Lower leg skin (tissue), 4 donors: ENCODE data around the gene EEF1AKMT3. TPM values are rescaled to one million over a fixed set of nuclear protein-coding genes. Genes with fewer than 3 reads are reported as not detected.

Experiments
- DNase-seq, 2 donors: peaks; one replicate each; pipeline ENCODE4 v3.0.0-alpha.2; 2019; ENCODE audit warnings: low spot score in 2 of 2
- H3K4me3 ChIP-seq: fragments of 200-600 bp; sonication (generic); 2 replicates; pipeline ENCODE4 v1.5.1; 2017; ENCODE audit warnings: mild to moderate bottlenecking, low read depth; ENCODE audit not compliant: poor library complexity, severe bottlenecking
- POLR2A ChIP-seq, 2 donors: fragments of 450-650 bp; IDR thresholded peaks; one replicate each; pipeline ENCODE4 v1.6.1; 2016 to 2017; ENCODE audit warnings: antibody characterized with exemption in 2 of 2, mild to moderate bottlenecking in 1 of 2, moderate library complexity in 1 of 2
- WGBS, 2 donors: methylation state at CpG; one replicate each; pipeline ENCODE4 v1.1.5; 2018; 5-methylcytosine and 5-hydroxymethylcytosine counted together
- intact Hi-C: fragments of 100-400 bp; cut with DNase I; formaldehyde crosslinking; loops from one replicate; pipeline ENCODE4 v1.15.0; 2023; ENCODE audit warnings: low total_unique reads
- microRNA counts, 2 donors: library from miRNA; unstranded; fragments of <30 nt; microRNA quantifications; one replicate each; lab custom pipeline; 2016
- microRNA-seq, 2 donors: library from miRNA; unstranded; fragments of <30 nt; microRNA quantifications; one replicate each; pipeline ENCODE4, GENCODE V29; 2016; ENCODE audit warnings: borderline replicate concordance in 2 of 2, borderline number of aligned reads in 1 of 2
- total RNA-seq, 4 donors: library from RNA; depleted of rRNA; stranded (reverse); fragments of >200 nt; gene quantifications; one replicate each; pipeline ENCODE4 v1.1.0, GENCODE V29; 2016
- TF ChIP-seq, protein P1 (sequence below), 3 donors: fragments of 450-650 bp; IDR thresholded peaks; one replicate each; pipeline ENCODE4 v1.5.1; 2016; ENCODE audit warnings: antibody characterized with exemption in 3 of 3, mild to moderate bottlenecking in 3 of 3, moderate library complexity in 2 of 3

Gene EEF1AKMT3
- total RNA-seq, 4 donors from 2014 or later = 6.3 to 13.2 (median 9.9) TPM

GRCh38 chr12:57826400-57826799 lies 54.0 kb downstream of the EEF1AKMT3 start:
- intact Hi-C loops = no loop called here
- no peak for DNase-seq
- WGBS, 2 donors = 80 to 81% methylated on average over 2 of the region's 2 CpGs
- no peak for TF ChIP-seq POLR2A (IDR thresholded peaks at IDR 0.05)
- TF ChIP-seq, protein P1, sequence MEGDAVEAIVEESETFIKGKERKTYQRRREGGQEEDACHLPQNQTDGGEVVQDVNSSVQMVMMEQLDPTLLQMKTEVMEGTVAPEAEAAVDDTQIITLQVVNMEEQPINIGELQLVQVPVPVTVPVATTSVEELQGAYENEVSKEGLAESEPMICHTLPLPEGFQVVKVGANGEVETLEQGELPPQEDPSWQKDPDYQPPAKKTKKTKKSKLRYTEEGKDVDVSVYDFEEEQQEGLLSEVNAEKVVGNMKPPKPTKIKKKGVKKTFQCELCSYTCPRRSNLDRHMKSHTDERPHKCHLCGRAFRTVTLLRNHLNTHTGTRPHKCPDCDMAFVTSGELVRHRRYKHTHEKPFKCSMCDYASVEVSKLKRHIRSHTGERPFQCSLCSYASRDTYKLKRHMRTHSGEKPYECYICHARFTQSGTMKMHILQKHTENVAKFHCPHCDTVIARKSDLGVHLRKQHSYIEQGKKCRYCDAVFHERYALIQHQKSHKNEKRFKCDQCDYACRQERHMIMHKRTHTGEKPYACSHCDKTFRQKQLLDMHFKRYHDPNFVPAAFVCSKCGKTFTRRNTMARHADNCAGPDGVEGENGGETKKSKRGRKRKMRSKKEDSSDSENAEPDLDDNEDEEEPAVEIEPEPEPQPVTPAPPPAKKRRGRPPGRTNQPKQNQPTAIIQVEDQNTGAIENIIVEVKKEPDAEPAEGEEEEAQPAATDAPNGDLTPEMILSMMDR (IDR thresholded peaks at IDR 0.05) = no peak
- no peak overlapping the region for H3K4me3 ChIP-seq

DNA sequence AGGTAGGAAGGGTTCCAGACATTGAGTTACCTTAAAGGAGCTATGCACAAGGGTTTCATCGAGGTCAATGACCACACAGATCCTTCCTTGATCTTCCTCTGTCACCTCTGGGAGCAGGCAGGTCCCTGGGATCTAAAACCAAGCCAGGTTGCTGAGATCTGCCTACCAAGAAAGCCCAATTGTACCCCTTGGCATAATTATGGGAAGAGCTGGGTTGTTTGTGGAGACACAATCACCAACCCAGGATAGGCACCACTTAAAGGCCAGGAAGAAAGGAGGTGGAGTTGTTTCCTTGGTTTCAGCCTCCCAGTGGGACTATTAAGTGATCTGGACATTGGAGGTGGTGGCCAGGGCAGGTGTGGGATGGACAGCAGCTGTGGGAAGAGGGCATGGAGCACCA lies 54.6 kb downstream of the EEF1AKMT3 start:
- no peak for TF ChIP-seq POLR2A (IDR thresholded peaks at IDR 0.05)
- DNase-seq = no peak
- intact Hi-C loops = no loop called here
- 88 to 91% methylated on average over 1 of the region's 1 CpG for WGBS, 2 donors
- H3K4me3 ChIP-seq = no peak overlapping the region

DNA sequence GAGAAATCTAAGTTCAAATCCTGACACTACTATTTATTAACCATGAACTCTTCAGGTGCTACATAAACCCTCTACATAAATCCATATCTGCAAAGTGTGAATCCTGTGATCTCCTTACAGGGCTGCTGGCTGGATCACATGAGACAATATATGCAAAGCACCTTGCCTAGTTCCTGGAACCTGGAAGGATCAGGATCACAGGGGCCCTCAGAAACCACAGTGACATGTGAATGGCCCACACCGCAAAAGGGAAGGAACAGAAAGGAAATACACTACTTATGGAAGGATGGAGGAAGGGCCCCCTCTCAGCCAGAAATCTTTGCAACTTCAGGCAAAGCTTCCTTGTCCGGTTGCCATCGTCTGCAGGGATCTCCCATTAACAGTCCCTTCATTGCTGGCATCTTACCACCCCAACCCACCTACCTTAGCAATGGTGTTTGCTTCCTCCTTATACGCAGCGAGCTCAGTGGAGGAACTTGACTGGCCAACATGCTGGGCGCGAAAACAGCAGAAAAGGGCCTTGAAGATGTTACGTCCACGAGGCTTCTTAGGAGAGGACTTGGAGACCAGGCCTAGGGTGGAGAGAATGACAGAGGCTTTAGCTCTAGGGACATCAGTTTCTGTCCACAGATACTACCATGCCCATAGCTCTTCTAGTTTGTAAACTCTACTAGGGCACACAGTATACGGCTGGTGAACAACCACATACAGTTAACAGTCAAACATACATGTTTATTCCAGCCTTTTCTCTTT lies 56.8 kb downstream of the EEF1AKMT3 start:
- intact Hi-C loops = no loop called here
- TF ChIP-seq, protein P1 (IDR thresholded peaks at IDR 0.05) = no peak
- TF ChIP-seq POLR2A (IDR thresholded peaks at IDR 0.05) = no peak
- no peak for DNase-seq
- no peak overlapping the region for H3K4me3 ChIP-seq
- whole genome bisulfite sequencing, 2 donors = 66 to 68% methylated on average over 10 of the region's 10 CpGs

GRCh38 chr12:57830393-57830792 lies 58.0 kb downstream of the EEF1AKMT3 start:
- intact Hi-C loops = no loop called here
- 87 to 91% methylated on average over 2 of the region's 2 CpGs for WGBS, 2 donors
- no peak for DNase-seq
- TF ChIP-seq POLR2A (IDR thresholded peaks at IDR 0.05) = no peak
- H3K4me3 ChIP-seq = no peak overlapping the region

MicroRNAs within 50 kb of the gene (microRNA counts, 767-probe panel; counts per million panel counts)
- 13,736 to 16,375 counts per million in 2 donors for microRNA hsa-miR-26a-5p (lab: Ali Mortazavi, UCI)

Small RNA genes lying within 50 kb of the gene (microRNA-seq; reads per million reads assigned to microRNA genes)
- gene MIR26A2 (705 to 1,160 reads per million in 2 donors), gene MIR6759 (0 reads per million in 2 donors)

Other genes with a start within 250 kb of the EEF1AKMT3 start
- gene MBD6, start 249.8 kb upstream of the EEF1AKMT3 start, total RNA-seq = 10 to 100 TPM; 13.8 to 50.4 (median 26.5) TPM
- gene DCTN2, start 225.4 kb upstream of the EEF1AKMT3 start, total RNA-seq = 100 to 1,000 TPM; 166 to 257 (median 181) TPM
- 1 to 10 TPM in 1 of 4 donors, under 1 TPM in 3; 0.08 to 1.2 (median 0.23) TPM for gene KIF5A, start 222.6 kb upstream of the EEF1AKMT3 start, total RNA-seq
- gene PIP4K2C, start 181.4 kb upstream of the EEF1AKMT3 start, total RNA-seq = 10 to 100 TPM; 29.1 to 48.9 (median 39.1) TPM
- 10 to 100 TPM in 2 of 4 donors, 1 to 10 TPM in 2; 6.1 to 17.4 (median 11.4) TPM for gene DTX3, start 167.8 kb upstream of the EEF1AKMT3 start, total RNA-seq
- gene ARHGEF25, start 161.2 kb upstream of the EEF1AKMT3 start, total RNA-seq = 10 to 100 TPM in 1 of 4 donors, 1 to 10 TPM in 3; 3.8 to 10.3 (median 6.9) TPM
- gene B4GALNT1, start 139.4 kb upstream of the EEF1AKMT3 start, total RNA-seq = 1 to 10 TPM in 1 of 4 donors, under 1 TPM in 3; 0.19 to 1.7 (median 0.26) TPM
- gene OS9, start 78.5 kb upstream of the EEF1AKMT3 start, total RNA-seq = 100 to 1,000 TPM; 195 to 265 (median 205) TPM
- gene AGAP2, start 33.9 kb upstream of the EEF1AKMT3 start, total RNA-seq = 1 to 10 TPM in 3 of 4 donors, under 1 TPM in 1; 0.55 to 1.6 (median 1.3) TPM
- 10 to 100 TPM; 44.9 to 76.4 (median 54.7) TPM for gene TSPAN31, start 27.6 kb upstream of the EEF1AKMT3 start, total RNA-seq
- 10 to 100 TPM; 38.5 to 77.4 (median 54.6) TPM for gene CDK4, start 20.3 kb upstream of the EEF1AKMT3 start, total RNA-seq
- gene MARCHF9, start 17.5 kb upstream of the EEF1AKMT3 start, total RNA-seq = 10 to 100 TPM; 10.6 to 16.6 (median 12.8) TPM
- gene CYP27B1, start 5.5 kb upstream of the EEF1AKMT3 start, total RNA-seq = 1 to 10 TPM in 3 of 4 donors, under 1 TPM in 1; 0.72 to 6.4 (median 1.7) TPM
- 10 to 100 TPM in 3 of 4 donors, 1 to 10 TPM in 1; 5.9 to 13.5 (median 11.0) TPM for gene METTL1, start 509 bp upstream of the EEF1AKMT3 start, total RNA-seq
- gene TSFM, start 10.2 kb downstream of the EEF1AKMT3 start, total RNA-seq = 10 to 100 TPM; 29.6 to 41.6 (median 34.5) TPM
- gene AVIL, start 46.1 kb downstream of the EEF1AKMT3 start, total RNA-seq = 1 to 10 TPM; 1.6 to 4.6 (median 2.8) TPM
- gene CTDSP2, start 74.1 kb downstream of the EEF1AKMT3 start, total RNA-seq = 100 to 1,000 TPM; 129 to 174 (median 169) TPM
- 10 to 100 TPM in 2 of 4 donors, 1 to 10 TPM in 2; 3.0 to 14.3 (median 10.8) TPM for gene ATP23, start 169.0 kb downstream of the EEF1AKMT3 start, total RNA-seq